ENCODE measurements around the gene SGMS1.

SGMS1 gene

DNA sequence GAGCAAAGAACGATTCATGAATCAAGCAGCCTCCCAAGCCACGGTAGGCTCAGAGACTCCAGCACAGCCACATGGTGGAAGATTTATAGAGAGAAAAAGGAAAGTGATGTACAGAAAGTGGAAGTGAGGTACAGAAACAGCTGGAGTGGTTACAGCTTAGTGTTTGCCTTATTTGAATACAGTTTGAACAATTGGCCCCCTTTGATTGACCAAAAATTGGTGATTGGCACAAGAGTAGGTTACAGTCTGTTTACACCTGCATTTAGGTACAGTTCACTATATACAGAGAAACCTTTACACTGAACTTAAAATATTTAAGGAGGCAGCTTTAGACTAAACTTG, 236.1 kb downstream of the SGMS1 start (continued):
- TF ChIP-seq, protein P1, sequence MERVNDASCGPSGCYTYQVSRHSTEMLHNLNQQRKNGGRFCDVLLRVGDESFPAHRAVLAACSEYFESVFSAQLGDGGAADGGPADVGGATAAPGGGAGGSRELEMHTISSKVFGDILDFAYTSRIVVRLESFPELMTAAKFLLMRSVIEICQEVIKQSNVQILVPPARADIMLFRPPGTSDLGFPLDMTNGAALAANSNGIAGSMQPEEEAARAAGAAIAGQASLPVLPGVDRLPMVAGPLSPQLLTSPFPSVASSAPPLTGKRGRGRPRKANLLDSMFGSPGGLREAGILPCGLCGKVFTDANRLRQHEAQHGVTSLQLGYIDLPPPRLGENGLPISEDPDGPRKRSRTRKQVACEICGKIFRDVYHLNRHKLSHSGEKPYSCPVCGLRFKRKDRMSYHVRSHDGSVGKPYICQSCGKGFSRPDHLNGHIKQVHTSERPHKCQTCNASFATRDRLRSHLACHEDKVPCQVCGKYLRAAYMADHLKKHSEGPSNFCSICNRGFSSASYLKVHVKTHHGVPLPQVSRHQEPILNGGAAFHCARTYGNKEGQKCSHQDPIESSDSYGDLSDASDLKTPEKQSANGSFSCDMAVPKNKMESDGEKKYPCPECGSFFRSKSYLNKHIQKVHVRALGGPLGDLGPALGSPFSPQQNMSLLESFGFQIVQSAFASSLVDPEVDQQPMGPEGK (CRISPR knock-in tag; IDR thresholded peaks at IDR 0.05; ENCODE audit: borderline replicate concordance): no peak
- no peak for TF ChIP-seq OSR1 (CRISPR knock-in tag; IDR thresholded peaks at IDR 0.05)
- no peak for TF ChIP-seq TCF4 (CRISPR knock-in tag; IDR thresholded peaks at IDR 0.05; ENCODE audit: borderline replicate concordance)
- no peak for TF ChIP-seq ZNF8 (CRISPR knock-in tag; IDR thresholded peaks at IDR 0.05)
- TF ChIP-seq PPARA (CRISPR knock-in tag; IDR thresholded peaks at IDR 0.05; ENCODE audit: borderline replicate concordance): no peak

DNA sequence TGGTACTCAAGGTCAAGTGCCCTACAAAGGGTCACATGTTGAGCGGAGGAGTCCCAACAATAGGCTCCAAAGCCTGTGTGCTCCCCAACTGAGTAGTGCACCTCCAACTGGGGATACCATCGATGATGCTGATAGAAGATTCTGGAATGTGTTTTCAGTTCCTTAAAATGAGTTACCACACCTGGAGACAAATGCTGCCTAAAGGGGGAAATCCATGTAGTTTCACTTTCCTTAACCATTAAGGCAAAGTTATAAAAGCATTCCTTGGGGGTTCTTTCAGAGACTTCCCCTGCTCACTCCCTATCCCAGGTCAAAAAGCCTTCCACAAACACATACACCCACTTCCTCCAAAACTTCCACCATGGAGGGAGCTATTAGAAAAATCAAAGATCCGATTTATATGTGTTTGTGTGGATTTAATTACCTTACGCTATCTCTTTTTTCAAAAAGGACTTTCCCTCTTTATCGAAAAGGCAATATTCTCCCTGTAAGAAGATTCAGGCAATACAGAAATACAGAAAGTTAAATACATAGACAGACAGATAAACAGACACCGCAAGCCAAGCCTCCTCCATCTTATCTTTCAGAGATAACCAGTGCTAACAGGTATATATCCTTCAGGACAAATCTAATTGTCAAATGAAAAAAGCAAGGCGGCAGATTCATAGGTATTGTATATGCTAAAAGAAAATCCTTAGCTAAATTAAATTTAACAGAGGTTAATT, 236.6 kb downstream of the SGMS1 start:
- ATAC-seq: no peak
- TF ChIP-seq ZC3H10 (CRISPR knock-in tag; IDR thresholded peaks at IDR 0.05) (no peak), ZFP3 (CRISPR knock-in tag; IDR thresholded peaks at IDR 0.05) (no peak), CSDC2 (CRISPR knock-in tag; IDR thresholded peaks at IDR 0.05) (no peak), ARNTL (CRISPR knock-in tag; IDR thresholded peaks at IDR 0.05; ENCODE audit: borderline replicate concordance, low read depth) (no peak), ZNF8 (CRISPR knock-in tag; IDR thresholded peaks at IDR 0.05) (no peak), ZNF565 (CRISPR knock-in tag; conservative IDR thresholded peaks at IDR 0.05; ENCODE audit: low read depth) (no peak), GLIS3 (CRISPR knock-in tag; IDR thresholded peaks at IDR 0.05) (no peak), ESRRG (CRISPR knock-in tag; IDR thresholded peaks at IDR 0.05) (no peak), SNAI2 (CRISPR knock-in tag; IDR thresholded peaks at IDR 0.05) (no peak), TCF4 (CRISPR knock-in tag; IDR thresholded peaks at IDR 0.05; ENCODE audit: borderline replicate concordance) (no peak), BACH2 (CRISPR knock-in tag; IDR thresholded peaks at IDR 0.05; ENCODE audit: borderline replicate concordance) (no peak)
- TF ChIP-seq, protein P1 (CRISPR knock-in tag; IDR thresholded peaks at IDR 0.05; ENCODE audit: borderline replicate concordance): no peak
- TF ChIP-seq, protein P2, sequence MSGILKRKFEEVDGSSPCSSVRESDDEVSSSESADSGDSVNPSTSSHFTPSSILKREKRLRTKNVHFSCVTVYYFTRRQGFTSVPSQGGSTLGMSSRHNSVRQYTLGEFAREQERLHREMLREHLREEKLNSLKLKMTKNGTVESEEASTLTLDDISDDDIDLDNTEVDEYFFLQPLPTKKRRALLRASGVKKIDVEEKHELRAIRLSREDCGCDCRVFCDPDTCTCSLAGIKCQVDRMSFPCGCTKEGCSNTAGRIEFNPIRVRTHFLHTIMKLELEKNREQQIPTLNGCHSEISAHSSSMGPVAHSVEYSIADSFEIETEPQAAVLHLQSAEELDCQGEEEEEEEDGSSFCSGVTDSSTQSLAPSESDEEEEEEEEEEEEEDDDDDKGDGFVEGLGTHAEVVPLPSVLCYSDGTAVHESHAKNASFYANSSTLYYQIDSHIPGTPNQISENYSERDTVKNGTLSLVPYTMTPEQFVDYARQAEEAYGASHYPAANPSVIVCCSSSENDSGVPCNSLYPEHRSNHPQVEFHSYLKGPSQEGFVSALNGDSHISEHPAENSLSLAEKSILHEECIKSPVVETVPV (CRISPR knock-in tag; IDR thresholded peaks at IDR 0.05): no peak
- TF ChIP-seq, protein P3, sequence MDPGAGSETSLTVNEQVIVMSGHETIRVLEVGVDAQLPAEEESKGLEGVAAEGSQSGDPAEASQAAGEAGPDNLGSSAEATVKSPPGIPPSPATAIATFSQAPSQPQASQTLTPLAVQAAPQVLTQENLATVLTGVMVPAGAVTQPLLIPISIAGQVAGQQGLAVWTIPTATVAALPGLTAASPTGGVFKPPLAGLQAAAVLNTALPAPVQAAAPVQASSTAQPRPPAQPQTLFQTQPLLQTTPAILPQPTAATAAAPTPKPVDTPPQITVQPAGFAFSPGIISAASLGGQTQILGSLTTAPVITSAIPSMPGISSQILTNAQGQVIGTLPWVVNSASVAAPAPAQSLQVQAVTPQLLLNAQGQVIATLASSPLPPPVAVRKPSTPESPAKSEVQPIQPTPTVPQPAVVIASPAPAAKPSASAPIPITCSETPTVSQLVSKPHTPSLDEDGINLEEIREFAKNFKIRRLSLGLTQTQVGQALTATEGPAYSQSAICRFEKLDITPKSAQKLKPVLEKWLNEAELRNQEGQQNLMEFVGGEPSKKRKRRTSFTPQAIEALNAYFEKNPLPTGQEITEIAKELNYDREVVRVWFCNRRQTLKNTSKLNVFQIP (CRISPR knock-in tag; IDR thresholded peaks at IDR 0.05; ENCODE audit: borderline replicate concordance, low read depth): no peak
- TF ChIP-seq, protein P4, sequence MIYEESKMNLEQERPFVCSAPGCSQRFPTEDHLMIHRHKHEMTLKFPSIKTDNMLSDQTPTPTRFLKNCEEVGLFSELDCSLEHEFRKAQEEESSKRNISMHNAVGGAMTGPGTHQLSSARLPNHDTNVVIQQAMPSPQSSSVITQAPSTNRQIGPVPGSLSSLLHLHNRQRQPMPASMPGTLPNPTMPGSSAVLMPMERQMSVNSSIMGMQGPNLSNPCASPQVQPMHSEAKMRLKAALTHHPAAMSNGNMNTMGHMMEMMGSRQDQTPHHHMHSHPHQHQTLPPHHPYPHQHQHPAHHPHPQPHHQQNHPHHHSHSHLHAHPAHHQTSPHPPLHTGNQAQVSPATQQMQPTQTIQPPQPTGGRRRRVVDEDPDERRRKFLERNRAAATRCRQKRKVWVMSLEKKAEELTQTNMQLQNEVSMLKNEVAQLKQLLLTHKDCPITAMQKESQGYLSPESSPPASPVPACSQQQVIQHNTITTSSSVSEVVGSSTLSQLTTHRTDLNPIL (CRISPR knock-in tag; IDR thresholded peaks at IDR 0.05; ENCODE audit: low read depth): no peak

DNA sequence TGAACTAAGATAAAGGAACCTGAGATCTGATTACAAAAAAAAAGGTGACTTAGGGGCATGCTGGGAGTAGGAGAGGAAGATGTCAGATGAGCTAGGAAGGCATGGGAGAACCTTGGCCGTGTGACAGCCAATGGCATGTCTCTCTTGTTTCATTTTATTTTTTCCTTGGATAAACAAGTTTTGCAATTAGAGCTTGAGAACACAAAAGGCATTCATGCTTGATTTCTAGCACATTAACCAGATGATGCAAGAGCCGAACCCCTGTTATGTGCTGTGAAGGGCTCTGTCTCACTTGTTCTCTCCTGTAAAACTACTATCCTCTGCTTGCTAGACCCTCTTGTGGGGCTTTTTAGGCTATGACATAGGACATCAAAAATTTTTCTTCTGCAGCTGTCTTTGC, 238.1 kb downstream of the SGMS1 start:
- no peak for ATAC-seq
- TF ChIP-seq, protein P3 (CRISPR knock-in tag; IDR thresholded peaks at IDR 0.05; ENCODE audit: borderline replicate concordance, low read depth): no peak
- no peak for TF ChIP-seq ZNF8 (CRISPR knock-in tag; IDR thresholded peaks at IDR 0.05)
- TF ChIP-seq, protein P5, sequence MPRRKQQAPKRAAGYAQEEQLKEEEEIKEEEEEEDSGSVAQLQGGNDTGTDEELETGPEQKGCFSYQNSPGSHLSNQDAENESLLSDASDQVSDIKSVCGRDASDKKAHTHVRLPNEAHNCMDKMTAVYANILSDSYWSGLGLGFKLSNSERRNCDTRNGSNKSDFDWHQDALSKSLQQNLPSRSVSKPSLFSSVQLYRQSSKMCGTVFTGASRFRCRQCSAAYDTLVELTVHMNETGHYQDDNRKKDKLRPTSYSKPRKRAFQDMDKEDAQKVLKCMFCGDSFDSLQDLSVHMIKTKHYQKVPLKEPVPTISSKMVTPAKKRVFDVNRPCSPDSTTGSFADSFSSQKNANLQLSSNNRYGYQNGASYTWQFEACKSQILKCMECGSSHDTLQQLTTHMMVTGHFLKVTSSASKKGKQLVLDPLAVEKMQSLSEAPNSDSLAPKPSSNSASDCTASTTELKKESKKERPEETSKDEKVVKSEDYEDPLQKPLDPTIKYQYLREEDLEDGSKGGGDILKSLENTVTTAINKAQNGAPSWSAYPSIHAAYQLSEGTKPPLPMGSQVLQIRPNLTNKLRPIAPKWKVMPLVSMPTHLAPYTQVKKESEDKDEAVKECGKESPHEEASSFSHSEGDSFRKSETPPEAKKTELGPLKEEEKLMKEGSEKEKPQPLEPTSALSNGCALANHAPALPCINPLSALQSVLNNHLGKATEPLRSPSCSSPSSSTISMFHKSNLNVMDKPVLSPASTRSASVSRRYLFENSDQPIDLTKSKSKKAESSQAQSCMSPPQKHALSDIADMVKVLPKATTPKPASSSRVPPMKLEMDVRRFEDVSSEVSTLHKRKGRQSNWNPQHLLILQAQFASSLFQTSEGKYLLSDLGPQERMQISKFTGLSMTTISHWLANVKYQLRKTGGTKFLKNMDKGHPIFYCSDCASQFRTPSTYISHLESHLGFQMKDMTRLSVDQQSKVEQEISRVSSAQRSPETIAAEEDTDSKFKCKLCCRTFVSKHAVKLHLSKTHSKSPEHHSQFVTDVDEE (CRISPR knock-in tag; IDR thresholded peaks at IDR 0.05): no peak
- no peak for TF ChIP-seq GLIS3 (CRISPR knock-in tag; IDR thresholded peaks at IDR 0.05)
- TF ChIP-seq ZNF70 (CRISPR knock-in tag; IDR thresholded peaks at IDR 0.05): no peak
- no peak for TF ChIP-seq ZC3H10 (CRISPR knock-in tag; IDR thresholded peaks at IDR 0.05)
- no peak for TF ChIP-seq TOX (CRISPR knock-in tag; IDR thresholded peaks at IDR 0.05; ENCODE audit: borderline replicate concordance)
- TF ChIP-seq PPARA (CRISPR knock-in tag; IDR thresholded peaks at IDR 0.05; ENCODE audit: borderline replicate concordance): no peak
- TF ChIP-seq BACH2 (CRISPR knock-in tag; IDR thresholded peaks at IDR 0.05; ENCODE audit: borderline replicate concordance): no peak
- TF ChIP-seq, protein P4 (CRISPR knock-in tag; IDR thresholded peaks at IDR 0.05; ENCODE audit: low read depth): no peak

All from SK-N-SH treated with all-trans-retinoic acid at 6 μM for 48 hours (cell line).